Astrocyte of the spinal cord (primary cell): ENCODE data around the gene FCRLA.

Experiments used
- DNase-seq: peaks from one replicate; pipeline ENCODE4 v3.0.0; 2011; ENCODE audit warnings: low read depth, low spot score
- H3K4me3 ChIP-seq: 2 replicates; pipeline ENCODE4 v1.5.1; 2011; ENCODE audit warnings: low read depth, mild to moderate bottlenecking, low read length, moderate library complexity
- in situ Hi-C: cut with HindIII; loops from 2 replicates; pipeline ENCODE4 v1.10.0; 2017; ENCODE audit warnings: low sequenced_read_pairs
- TF ChIP-seq, protein P1 (sequence below): IDR thresholded peaks from 2 replicates; pipeline ENCODE4 v1.5.1; 2012; ENCODE audit warnings: low read depth, mild to moderate bottlenecking, low read length, inconsistent platforms

The FCRLA gene

DNA sequence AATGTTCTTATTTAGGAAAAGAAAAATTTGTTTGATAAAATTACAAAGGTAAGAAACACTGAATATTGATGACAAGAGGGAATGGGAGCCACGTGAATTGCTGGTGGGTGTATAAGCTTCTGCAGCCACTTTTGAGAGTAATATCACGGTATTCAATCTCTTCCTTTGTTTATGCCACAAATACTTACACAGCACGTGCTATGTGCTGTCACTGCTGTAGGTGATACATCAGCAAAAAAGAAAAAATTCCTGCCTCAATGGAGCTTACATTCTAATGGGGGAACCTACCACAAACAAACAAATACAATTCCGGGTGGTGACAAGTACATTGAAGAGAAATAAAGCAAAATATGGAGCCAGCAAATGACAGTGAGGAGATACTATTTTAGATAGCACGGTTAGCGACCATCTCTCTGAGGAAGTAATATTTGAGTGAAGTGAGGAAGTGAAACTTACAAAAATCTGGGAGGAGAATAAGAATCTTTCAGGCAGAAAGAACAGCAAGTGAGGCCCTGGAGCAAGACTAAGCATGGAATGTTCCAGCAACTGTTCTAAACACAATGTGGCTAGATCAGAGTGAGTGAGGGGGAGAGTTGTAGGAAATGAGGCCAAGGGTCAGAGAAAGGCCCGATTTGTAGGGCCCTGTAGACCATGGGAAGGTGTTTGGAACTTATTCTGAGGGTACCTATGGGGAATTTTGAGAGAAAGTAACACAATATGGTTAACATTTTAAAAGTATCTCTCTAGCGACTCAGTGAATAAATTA, 11.7 kb downstream of the FCRLA start:
- DNase-seq = no peak
- TF ChIP-seq, protein P1, sequence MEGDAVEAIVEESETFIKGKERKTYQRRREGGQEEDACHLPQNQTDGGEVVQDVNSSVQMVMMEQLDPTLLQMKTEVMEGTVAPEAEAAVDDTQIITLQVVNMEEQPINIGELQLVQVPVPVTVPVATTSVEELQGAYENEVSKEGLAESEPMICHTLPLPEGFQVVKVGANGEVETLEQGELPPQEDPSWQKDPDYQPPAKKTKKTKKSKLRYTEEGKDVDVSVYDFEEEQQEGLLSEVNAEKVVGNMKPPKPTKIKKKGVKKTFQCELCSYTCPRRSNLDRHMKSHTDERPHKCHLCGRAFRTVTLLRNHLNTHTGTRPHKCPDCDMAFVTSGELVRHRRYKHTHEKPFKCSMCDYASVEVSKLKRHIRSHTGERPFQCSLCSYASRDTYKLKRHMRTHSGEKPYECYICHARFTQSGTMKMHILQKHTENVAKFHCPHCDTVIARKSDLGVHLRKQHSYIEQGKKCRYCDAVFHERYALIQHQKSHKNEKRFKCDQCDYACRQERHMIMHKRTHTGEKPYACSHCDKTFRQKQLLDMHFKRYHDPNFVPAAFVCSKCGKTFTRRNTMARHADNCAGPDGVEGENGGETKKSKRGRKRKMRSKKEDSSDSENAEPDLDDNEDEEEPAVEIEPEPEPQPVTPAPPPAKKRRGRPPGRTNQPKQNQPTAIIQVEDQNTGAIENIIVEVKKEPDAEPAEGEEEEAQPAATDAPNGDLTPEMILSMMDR = no peak
- in situ Hi-C loops = no loop called here
- no peak overlapping the region for H3K4me3 ChIP-seq

DNA sequence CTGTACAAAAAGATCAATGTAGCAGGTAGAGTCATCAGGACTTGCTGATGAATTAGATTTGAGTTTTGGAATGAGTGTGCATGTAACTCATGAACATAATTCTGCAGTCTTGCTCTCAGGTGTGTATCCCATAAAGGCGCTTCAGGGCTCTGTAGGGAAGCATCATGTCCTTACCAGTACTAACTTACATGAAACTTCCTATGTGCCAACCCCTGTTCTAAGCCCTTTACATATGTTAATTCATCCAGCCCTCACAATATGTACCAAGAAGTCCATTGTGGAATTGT, 12.2 kb downstream of the FCRLA start:
- DNase-seq = no peak
- in situ Hi-C loops = no loop called here
- TF ChIP-seq, protein P1 = no peak
- no peak overlapping the region for H3K4me3 ChIP-seq

DNA sequence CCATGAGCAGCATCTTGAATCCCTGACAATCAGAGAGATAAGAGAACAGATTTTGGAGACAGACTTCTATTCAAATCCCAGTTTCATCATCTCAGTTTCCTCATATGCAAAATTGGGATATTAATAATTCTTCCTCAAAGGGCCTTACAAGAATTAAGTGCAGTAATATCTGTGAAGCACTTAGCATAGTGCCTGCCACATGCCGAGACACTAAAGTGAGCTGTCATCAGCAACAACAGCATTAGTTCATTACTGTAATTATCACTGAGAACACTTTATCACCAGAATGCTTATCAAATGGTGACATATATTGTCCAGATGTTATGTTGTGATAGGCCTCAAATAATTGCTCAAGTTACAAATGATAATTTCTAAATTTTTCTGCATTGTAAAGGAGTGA, 13.4 kb downstream of the FCRLA start:
- in situ Hi-C loops = no loop called here
- no peak for DNase-seq
- H3K4me3 ChIP-seq = no peak overlapping the region
- TF ChIP-seq, protein P1 = no peak

- TF ChIP-seq, protein P1 = no peak
- in situ Hi-C loops = no loop called here
- H3K4me3 ChIP-seq = no peak within 1 kb of the TSS
- no peak for DNase-seq
Measured at GRCh38 chr1:161720956-161721737, 14.1 kb downstream of the FCRLA start, which contains the start of gene FCRLB. FCRLB (plus strand) TSS chr1:161721544; CDS start chr1:161722673, 1,129 bp downstream.

DNA sequence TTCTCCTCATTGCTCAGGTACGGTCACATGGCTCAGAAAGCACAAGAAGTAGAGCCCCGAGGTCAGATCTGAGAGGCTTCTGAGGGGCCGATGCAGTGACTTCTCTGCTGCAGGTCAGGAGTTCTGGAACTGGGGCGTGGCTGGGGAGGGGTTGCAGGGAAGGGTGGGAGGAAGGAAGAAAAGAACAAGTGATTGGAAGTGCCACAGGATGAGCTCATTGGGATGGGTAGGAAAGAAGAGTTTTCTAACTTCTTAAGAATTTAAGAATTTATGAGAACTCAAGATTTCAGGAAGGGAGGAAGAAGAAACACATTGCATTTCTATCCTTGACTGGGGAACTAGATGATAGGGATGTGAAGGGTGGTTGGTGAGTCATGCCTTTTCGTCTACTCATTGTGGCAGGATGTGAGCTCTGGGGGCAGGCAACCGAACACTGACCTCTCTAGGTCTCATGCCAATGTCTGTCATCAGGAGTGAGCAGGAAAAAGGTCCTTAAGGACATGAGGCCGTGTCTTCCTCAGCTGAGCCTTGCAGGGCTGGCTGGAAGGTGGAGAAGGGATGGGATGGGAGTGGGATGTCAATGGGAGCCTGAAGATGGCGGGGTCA, 14.8 kb downstream of the FCRLA start:
- TF ChIP-seq, protein P1 = no peak
- in situ Hi-C loops = no loop called here
- peak; percentile 64 for DNase-seq
- H3K4me3 ChIP-seq = no peak overlapping the region

DNA sequence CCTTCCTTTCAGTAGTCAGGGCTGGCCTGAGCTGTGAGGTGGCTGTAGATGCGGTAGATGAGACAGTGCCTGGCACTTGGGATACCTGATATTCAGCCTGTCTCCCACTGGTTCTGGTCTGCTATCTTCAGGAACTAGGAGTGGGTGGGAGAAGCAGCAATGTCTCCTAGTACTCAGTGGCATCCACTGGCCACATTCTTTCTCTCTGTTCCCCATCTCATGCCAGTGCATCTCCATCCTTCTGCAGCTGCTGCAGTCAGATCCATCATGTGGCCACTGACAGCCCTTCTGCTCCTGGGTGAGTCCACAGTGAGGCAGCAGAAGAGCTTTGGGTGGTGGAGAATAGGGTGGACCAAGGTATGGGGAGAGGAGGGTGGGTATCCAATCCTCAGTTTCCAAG, 15.4 kb downstream of the FCRLA start:
- H3K4me3 ChIP-seq = no peak overlapping the region
- in situ Hi-C loops = no loop called here
- TF ChIP-seq, protein P1 = no peak
- DNase-seq = no peak
